Activated CD4-positive, alpha-beta T cell treated with anti-CD3 and anti-CD28 coated beads, Interleukin-2, amount 50 U/mL, for 48 hours (primary cell): ENCODE data around the gene PCBD1.
A peak's percentile ranks its signal among the peaks of the same experiment; 100 is the strongest.
"Not testable (repeated sequence)": the region's sequence is repeated elsewhere in the genome, so short reads cannot be mapped to it uniquely, and the experiment has no call there.

Experiments
- DNase-seq, 2 experiments: peaks; one replicate each; pipeline ENCODE4 v3.0.0-alpha.2; 2020

The PCBD1 gene

DNA sequence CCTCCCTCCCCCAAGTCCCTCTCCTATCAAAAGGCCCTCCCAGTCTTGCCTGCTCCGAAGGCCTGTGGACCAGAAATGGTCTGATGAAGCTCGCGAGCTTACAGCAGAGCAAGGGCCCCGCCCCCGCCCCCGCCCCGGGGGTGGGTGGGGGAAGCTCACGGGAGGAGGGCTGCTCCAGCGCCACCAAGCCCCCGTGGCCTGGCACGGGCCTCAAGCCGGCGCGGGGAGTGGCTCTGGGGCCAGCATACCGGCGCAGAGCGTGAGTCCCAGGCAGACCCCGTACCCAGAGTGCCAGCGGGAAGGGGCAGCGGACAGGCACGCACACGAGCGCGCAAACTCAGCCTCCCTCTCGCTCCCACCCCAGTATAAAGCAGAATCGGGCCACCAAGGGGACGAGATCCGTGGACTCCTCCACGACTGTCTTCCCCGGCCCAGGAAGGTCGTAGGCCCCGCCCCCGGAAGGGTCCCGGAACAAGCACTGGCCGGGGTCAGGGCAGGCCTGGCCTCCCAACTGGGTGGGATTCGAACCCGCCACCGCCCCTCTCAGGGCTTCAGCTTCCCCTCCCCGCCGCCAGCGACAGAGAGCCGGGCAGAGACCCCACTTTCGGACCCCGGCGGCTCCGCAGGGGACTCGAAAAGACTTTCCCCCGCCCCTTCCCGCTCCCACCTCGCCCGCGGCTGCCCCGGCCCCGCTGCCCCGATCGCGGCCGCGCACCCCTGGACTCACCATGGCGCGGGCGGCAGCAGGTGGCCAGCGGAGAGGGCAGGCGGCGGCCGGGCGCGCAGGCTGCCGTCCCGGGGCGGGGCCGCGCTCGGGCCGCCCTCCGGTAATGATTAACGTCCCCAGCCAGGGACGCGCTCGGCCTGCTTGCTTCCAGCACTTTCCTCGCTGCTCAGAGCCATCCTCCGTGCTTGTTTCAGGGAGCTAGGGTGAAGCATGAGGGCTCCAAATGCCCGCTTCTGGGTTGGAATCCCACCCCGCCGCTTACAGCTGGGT lies at the start of gene PCBD1:
Gene PCBD1 (minus strand): TSS at position 762 of the 997 bp plus-strand sequence. CDS start 32 bp downstream, at position 730.
- peak; percentile 73 to 75 for DNase-seq

DNA sequence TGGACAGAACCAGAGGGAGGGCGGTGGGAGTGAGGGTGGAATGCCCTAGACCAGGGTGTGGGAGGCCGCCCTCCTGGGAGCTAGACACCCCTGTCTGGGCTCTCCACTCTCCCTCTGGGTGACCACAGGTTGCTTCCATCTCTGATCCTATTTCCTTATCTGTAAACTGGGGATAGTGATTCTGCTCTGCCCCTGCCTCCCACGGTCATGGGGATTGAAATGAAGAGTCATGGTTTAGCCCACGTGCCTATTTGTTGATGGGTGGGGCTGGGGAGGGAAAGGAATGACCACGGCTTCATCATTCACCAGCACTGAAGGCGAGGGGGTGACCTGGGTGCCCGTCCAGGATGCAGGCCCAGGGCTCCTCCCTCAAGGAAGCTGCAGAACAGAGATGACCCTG lies 49.3 kb upstream of the PCBD1 start:
- no peak for DNase-seq

DNA sequence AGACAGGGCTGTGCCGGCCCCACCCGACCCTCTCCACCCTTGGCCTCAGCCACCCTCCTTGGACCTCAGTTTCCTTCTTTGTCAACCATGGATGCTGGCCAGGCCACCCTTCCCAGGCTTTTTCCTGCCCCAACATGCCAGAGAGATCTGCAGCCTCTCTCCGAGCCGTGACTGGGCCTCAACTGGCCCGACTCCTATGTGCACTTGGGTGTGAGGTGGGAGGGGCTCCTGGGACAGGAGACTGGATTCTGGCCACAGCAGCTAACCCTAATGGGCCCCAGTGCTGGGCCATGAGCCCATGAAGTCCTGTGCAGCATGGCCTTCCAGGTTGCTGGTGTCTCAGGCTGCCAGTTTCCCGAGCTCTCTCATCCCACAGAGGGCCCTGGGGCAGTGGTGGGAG lies 47.7 kb upstream of the PCBD1 start:
- DNase-seq = no peak

DNA sequence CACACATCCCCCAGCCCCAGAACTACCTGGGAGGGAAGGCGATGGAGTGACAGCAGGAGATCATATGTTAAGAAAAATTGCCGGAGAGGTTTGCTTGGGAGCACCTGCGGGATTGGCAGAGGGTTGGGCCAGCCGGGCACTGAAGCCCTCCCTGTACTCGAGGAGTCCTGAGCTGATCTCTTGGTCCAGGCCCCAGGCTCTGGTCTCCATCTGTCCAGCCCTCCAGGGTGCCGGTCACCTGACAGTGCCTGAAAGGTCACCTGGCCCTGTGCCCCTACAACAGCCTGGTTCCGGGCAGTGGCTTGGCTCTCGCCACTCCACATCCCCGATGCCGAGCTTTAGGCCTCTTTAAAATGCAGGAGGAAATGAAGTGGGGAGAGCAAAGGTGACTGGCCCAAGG lies 47.3 kb upstream of the PCBD1 start:
- no peak for DNase-seq

DNA sequence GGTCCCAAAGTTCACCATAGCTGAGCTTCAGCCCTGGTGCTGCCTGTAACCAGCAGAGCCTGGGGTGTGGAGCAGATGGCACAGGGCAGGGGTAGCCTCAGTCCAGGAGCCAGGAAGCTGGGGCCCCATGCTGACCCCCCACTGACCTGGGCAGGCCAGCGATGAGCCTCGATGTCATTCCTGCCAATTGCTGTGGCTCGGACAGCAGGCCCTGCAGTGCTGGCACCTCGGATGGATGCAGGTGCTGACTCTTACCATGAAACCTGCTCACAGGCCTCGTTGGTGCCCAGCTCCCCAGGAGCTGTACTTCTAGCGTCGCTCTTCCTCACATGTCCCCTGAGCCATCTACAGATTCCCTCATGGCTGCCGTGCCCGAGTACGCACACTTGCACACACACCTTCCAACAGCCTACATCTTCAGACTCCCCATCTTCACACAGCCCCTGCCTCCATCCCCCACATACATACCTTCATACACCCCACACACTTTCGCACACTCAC lies 46.8 kb upstream of the PCBD1 start:
- no peak for DNase-seq

DNA sequence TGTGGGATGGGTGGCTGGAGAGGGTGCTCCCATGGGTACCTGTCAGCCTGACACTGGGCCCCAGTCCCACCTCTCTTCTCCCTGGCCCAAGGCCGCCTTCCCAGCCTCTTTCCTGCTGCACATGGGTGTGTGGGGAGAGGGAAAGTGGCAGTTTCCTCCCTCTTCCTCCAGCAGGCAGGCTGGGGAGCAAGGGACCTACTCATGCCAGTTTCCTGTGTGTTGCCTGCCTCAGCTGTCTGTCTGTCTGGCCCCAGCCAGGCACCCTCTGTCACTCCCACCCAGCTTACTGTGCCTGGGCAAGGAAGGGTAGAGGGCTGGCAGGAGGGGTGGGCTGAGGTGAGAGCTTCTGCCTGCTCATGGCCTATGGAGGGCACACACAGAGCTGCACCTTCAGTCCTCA lies 46.3 kb upstream of the PCBD1 start:
- no peak for DNase-seq

DNA sequence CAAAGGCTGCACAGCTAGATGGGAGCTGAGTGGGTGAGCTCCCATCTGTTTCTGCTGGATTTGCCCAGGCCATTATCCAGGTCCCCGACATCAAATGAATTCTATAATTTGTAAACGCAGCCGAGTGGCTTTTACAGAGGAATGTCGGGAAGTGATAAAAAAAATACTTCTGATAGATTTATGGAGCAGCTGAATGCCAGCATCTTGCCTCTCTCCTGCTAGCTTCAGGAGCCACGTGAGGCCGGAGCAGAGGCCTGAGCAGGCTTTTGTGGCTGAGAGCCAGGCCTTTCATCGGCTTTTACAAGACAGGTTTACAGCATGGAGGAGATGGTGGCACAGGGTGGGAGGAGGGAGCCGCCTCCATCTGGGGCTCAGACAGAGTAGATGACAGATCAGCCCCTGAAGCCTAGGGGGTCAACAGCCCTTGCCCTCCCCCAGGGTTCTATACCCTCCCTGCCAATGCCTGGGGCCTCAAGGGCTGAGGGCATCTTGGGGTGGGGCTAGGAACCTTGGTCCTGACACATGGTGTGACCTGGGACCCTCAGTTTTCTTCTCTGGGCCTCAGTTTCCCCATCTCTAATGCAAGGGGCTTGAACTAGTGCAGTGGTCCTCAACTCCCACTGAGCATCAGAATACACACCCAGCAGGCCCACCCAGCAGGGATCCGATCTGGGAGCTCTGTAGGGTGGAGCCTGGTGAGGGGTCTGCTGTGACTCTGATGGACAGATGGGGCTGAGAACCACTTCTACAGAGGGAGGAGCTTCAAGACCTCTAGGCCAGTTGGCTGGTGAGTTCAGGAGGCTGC lies 44.2 kb upstream of the PCBD1 start:
- DNase-seq = no peak

DNA sequence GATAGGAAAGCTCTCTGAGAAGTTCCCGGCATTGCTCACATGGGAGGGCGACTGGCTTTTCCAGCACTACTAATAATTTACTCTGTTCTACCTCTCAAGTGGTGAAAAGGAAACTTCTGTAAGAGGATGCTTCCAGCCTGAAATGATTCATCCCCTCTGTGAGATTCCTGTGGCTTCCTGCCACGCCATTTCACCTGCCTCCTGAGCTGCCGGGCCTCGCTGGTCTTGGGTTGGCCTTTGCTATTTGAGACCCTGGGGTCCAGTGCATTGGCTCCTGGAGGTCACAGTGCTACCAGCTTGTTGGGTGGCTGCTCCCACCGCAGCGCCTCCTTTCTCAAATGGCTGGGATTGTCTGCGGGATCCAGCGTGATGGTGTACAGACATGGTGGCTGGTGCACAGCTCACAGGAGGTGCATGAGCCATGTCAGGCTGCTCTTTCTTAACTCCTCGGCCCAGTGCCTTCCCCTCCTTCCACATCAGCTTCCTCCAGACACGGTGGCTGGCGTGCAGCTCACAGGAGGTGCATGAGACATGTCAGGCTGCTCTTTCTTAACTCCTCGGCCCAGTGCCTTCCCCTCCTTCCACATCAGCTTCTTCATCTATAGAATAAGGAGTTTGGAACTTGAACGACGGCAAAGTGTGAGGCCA lies 42.9 kb upstream of the PCBD1 start:
- no peak for DNase-seq

DNA sequence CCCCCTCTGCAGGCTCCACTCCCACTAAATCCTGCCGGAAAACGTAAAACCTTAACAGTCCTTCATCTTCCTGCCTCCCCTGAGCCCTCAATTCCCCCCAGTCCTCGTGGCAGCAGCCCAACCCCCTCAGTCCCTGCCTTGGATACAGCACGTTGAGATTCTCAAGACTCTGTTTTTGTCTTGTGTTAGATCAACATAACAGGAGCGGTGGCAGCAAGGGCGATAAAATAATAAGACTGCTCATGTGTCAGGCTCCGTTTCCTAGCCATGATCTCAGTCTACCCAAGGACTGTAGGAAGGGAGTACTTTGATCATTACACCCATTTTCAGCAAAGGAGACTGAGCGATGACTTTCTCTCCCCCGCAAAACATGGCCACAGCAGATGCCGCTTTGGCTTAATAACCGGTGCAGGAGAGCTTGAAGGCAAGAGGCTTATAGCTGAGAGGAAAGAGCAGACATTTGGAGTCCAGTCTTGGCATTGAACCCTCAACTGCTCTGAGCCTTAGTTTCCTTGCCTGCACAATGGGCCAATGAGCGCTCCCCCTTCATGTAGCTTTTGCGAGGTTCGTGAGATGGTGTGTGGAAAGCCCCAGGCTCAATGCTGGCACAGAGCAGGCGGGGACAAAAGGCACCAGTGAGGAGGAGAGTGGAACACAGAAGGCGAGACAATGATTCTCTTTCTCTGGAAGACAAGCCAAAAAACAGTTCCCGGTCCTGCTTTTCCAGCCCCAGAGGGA lies 42.1 kb upstream of the PCBD1 start:
- DNase-seq = no peak

DNA sequence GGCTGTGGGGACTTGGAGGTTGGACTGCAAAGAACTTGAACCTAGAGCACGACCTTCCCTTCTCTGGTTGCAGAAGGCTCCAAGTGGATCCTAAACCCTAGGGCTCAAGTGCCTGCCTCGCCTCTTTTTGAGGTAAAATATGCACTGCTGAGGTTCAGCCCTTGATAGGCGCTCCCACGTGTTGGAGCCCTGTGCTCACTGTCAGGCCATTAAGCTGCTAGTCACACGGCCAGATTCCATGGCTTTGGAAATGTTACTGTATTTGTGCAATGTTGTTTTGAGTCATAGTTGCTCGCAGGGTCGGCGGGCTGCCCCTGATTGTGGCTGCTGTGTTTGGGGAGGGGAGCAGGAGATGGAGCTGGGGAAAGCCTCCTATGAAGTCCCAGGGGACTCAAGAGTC lies 39.8 kb upstream of the PCBD1 start:
- no peak for DNase-seq

DNA sequence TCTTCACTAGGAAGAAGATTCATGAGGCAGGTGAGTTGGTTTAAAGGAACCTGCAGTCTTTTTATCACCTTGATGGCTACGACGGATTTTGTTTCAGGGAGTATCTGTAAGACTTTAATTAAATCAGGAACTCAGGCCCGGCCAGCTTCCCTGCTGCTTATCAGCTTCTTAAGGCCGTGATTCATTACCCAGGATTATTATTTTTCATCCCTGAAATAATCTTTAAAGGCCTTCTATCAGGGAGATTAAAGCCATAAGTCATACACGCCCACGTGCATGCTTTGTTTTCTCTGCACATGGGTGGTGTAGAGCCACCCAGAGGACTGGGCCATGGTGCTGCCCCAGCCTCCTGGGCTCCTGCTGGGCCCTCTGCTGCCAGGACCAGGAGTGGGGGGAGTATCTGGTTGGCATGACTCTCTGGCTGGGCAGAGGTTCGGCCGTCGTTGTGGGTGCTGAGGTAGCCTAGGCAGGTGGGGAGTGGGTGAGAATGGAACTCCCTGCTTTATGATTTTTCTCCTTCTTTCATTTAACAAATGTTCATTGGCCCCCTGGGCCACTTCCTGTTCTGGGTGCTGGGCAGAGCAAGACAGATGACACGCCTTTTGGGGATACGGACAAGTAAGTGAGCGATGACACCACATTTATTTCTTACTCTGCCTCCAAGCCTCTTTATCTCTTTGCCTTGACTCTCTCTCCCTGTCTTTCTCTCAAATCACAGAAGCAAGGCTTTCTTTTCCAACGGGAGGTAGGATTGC lies 39.0 kb upstream of the PCBD1 start:
- no peak for DNase-seq

DNA sequence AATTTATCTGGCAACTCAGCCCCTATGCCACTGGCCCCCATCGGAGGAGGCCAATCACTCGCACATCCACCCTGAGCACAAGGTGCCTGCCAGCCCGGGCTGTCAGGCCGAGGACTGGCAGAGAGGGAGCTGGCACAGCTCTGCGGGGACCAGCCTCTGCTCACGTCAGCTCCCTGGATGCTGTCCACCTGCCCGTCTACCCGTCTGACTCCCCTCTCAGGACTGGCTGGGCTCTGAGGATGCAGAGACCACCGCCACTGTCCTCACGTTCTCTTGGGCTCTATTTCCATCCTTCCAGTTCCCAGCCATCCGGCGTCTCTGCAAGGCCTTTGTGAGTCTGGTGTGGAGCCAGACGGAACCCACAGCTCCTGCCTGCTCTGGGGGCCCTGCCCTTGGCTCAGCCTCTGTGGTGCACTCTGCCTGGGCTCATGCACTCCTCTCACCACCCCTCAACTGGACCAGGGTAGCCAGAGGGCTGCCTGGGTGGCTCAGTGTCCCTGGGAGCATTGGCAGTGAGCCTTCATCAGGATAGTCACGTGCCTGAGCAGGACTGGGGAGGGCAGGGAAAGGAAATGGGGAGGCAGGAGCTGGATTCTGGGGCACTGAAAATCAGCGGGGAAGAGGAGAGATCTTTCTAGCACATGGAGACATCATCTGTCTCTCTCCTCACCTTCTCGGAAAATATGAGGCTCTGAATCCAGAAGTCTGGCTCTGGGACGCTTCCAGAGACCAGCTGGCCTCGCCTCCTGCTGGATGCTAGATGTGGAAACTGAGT lies 38.0 kb upstream of the PCBD1 start:
- no peak for DNase-seq

DNA sequence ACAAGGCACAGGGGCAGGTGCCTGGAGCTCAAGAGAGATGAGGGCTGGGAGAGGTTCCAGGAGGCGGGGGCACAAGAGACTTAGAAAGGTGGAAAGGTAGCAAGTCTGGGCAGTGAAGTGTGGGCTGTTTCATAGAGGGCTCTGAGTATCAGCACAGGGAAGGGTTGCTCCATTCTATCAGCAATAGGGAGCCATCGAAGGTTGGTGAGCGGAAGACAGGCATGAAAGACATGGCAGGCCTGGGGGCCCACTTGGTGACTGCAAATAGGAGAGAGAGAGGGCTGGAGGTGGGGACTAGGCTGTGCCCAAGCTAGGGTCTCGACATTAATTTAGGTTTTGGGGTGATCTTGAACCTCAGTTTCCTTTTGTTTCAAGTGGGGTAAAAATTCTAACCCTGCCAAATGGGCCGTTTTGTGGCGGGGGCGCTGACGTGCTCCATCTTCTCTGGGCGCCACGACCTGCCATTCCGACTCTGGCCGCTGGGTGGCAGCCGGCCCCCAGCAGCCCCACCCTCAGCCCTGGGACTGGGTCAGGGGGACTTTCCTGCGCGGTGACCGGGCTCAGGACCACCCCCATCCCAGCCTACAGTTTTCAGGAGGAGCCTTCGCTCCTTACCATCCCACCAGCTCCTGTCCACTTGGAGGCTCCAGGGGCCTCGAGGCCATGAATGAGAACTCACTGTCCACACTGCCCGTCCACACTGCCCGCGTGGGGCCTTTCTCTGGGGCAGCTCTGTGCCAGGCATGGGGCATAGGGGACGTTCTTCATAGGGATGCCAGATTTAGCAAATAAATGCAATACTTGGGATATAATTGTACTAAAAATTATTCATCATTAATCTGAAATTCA lies 37.2 kb upstream of the PCBD1 start:
- peak; percentile 61 to 68 for DNase-seq

DNA sequence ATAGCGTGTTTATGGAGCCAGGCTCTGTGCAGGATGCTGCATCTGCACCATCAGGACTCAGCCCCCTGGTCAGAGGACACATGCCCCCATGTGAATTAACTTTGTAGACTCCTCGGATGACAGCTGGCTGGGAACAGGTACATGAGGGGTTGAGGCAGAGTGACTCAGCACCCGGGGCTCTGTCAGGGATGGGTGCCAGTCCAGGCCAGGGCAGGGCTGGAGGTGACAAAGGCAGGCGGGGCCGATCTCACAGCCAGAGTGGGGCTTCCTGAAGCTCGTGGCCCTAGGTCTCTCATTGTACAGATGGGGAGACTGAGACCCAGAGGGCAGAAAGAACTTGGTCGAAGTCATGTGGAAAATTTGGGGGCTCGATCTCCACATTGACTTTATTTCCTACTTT lies 35.3 kb upstream of the PCBD1 start:
- DNase-seq = no peak

DNA sequence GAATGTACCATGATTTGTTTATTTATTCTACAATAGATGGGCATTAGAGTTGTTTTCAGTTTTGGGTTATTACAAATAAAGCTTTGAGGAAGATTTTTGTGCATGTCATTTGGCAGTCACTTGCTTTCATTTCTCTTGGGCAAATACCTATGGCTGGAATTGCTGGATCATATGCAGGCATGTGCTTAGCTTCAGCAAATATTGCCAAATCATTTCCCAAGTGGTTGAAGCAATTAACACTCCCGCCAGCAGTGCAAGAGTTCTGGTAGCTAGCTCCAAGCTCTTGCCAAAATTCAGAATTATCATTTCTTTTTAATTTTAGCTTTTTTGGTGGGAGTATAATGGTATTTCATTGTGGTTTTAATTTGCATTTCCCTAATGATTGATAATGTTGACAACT lies 32.9 kb upstream of the PCBD1 start:
- no peak for DNase-seq

DNA sequence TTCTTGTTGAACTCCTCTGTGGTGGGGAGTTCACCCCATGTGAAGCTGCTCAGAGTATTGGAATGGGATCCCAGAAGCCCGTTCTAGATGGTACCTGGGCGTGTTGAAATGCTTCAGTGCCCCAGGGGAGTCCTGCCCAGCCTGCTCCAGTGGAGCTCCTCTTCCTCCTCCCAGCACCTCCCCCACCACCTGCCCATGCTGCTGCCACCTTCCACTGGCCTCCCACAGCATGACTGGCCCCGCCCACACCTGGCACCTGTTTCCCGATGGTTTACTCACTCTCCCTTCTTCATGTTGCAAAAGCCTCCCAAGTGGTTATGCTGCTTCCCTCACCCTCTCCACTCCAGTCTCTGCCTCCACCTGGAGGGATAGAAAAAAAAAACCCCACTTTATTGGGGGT lies 32.2 kb upstream of the PCBD1 start:
- no peak for DNase-seq

DNA sequence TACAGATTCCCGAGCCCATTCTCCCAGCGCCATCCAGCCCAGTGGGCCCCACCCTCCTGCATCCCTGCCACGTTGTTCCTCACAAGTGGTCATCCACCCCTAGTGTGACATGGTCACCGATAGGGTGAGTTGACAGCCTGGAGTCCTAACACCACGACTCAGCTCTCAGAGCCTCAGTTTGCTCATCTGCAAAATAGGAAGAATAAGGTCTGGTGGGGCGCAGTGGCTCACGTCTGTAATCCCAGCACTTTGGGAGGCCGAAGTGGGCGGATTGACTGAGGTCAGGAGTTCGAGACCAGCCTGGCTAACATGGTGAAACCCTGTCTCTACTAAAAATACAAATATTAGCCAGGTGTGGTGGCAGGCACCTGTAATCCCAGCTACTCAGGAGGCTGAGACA lies 31.5 kb upstream of the PCBD1 start:
- not testable (repeated sequence) for DNase-seq

DNA sequence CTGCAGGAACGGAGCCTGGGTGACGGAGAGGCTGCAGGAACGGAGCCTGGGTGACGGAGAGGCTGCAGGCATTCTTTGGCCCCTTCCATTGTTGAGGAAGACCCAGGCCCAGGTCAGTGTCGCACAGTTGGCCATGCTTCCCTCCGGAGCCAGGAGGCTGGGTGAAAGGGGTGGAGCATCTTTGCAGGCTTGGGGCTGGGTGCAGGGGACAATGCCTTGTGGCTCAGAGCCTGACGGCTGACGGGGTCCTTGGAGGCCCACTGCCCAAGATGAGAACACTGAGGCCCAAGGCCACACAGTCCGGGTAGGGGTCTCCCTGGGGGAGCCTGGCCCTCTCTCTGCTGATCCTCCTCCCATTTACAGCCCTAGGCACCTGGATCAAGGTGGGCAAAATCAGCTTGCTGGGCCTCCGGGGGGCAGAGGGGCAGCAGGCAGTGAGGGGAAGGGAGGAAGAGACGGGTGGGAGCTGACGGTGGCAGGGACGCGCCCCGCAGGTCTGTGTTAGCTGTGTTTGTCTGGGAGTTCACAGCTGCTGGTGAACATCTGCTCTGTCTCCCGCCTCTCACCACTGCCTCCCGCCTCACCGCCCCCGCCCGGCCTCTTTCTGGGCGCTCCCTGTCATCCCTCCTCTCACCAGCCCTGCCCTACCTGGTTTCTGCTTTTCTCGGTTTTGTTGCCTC lies 30.6 kb upstream of the PCBD1 start:
- DNase-seq = no peak

DNA sequence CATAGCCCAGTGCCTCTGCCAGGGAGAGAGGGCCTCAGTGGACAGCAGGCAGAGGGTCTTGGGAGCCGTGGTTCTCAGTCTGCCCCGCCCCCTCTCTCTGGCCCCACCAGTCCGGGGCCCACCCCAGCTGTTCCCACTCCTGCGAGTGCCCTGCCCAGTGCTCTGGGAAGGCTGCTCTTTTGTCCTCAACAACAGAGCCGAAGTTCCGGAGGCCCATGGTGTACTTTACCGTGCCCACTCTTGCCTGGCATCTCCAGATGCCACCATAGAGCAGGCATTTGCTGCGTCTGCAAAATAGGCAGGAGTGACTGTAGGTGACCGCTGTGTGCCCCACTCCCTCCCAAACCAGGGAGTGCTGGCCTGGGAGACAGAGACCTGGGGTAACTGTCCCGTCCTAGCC lies 29.3 kb upstream of the PCBD1 start:
- DNase-seq = no peak
